ENCODE results near the gene GRB10.

GRB10 gene

GRCh38 chr7:50628434-50629084 lies 154.1 kb downstream of the GRB10 start:
- no peak for DNase-seq

DNA sequence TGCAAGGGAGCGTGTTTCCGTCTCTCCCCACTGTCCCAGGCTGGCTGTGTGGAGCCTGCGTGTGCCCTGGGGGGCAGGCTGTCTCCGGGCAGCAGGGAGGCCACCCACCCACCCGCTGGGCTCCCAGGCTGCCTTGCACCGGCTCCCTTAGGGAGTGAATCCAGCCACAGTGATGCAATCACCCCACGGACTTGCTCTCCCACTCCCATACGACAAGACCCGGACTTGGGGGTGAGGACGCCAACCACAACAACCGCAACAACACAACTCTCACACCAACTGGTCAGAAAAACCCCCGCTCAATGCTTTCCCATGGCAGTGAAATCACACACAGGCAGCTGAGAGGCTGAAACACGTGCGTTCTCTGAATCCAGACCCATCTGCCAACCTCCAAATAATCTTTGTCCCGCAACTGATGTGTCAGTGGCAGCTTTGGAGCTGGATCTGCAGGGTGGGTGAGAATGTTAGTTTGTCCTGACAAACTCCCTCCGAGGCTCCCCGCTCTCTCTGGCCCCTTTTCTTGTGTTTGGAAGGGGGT lies 154.8 kb downstream of the GRB10 start:
- no peak for DNase-seq

DNA sequence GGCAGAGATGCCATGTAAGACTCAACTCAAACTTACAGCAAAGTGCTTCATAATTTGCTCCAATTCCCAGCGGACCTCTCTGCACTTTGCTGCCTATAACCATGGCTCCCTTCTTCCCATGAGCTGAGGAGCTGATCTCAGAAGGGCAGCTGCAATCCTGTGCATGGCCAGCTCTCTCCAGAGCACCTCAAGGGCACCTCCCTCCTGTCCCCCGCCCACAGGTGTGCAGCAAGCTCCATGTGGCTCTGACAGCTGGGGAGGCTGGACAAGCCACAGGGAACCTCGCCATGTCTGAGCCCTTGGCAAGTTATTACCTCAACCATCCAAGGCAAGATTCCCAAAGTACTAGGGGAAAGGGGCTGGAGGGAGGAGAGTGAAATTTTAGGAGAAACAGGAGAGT lies 156.4 kb downstream of the GRB10 start:
- no peak for DNase-seq

DNA sequence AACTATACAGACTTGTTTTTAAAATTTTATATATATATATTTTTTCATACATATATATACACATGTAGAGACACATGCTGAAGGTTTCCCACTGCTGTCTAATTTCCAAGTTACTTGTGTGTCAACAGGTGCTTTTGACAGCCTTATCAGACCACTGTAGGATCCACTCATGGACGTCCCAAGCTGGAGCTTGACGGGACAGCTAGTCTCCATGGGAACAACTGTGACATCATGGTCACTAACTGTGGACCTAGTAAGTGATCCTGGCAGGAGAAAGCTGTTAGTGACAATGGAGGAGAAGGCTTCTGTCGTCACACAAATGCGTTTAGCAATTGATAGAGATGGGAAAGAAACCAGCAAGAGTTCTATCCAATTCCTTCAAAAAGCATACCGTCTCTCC lies 157.3 kb downstream of the GRB10 start:
- no peak for DNase-seq

- DNase-seq = no peak
Measured at GRCh38 chr7:50622821-50623220, 159.9 kb downstream of the GRB10 start.

DNA sequence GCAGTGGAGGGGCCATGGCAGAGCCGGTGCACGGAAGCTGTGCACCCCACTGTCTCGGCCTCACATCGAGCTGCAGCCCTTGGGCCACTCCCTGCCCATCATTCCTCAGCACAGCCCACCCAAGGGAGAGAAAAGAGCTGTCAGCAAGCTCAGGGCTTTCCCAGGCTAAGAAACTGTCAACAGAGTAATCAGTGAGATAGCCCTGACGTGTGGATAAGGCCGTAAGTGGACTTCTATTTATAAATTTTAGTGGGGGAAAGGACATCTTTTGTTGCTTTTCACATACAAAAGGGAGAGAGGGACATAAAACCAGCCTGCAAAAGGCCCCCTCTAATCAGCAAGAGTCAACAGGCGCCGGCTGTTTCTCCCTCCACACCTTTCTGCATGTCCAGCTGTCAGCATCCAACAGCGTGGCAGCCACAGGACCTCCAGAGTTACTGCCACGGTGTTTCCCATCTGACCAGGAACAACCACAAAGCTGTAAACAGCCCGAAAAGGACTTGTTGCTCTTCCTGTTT lies 160.7 kb downstream of the GRB10 start:
- no peak for DNase-seq

DNA sequence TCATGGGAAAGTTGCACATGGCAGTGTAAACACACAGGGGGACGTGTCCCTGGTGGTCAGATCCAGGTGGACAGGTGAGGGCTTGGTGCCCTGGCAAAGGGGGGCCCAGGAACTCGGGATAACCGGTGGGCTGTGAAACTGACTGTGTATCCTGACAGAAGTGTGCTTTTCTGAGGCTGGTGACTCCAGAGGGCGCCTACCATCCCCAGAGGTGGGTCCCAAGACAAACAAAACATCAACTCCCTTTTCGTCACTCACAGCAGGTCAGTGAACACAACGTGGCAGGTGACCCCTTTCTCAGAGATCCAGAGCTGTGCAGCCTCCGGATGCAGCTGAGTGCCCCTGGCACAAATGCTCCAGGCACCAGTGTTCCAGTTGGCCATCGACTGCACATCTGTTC lies 161.5 kb downstream of the GRB10 start:
- no peak for DNase-seq

DNA sequence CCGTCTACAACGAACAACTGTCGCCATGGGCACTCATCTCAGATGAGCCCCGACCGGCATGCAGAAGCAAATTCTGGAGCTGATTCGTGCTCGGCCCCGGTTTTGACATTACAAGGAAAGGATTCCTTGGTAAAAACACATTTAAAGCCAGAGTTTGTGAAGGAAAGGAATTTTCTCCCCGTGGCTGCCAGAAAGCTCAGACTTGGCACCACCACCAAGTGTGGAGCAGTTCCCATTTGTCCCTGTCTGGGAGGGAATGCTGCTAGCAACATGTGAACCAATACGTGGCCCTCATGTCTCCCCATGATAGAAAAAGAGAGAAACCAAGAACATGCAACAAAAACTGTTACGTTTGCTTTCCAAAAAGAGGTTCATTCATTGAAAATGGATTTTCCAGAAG lies 162.3 kb downstream of the GRB10 start:
- DNase-seq = no peak

DNA sequence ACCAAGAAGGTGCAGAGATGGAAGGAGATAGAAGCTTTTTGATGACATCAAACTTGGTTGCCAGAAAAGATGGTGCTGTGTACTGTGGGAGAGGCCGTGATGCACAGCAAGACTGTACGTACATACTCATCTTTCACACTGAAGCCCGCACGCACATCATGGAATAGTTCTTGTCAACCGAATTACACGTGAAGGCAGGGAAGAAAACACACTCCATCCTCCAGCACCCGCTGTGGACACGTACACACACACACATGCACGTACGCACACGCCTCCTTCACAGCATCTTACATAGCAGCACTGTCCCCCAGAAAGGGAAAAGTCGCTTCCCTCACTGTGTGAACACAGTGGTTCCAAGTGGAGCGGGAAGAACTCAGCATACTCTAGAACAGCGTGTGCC lies 163.0 kb downstream of the GRB10 start:
- DNase-seq = no peak

GRCh38 chr7:50618281-50618680 lies 164.4 kb downstream of the GRB10 start:
- no peak for DNase-seq

DNA sequence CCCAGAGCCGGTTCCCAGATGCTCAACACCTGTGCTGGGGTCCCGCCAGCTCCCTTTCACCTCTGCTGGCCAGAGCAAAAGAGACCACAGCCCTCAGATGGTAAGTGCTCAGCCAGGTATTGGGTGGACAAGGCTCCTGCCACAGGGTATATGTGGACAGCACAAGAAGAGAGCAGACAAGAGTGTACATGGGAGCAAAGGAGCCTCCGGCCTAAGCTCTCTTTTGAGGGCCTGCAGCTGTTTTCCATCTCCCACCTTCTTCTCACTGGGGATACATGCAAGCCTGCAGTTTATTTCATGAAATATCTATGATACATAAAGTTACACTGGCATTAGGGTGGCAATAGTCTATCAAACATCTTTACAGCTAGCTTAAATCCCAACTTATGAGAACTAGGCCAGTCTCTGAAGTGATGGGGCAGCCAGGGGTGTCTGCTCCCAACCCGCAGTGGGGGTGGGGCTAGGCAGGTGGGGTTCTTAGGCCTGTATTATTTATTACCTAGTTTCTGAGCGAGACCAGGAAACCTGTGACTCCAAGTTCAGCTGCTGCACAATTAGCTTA lies 167.1 kb downstream of the GRB10 start:
- DNase-seq = no peak

- DNase-seq = no peak
Measured at GRCh38 chr7:50614721-50615518, 167.8 kb downstream of the GRB10 start.

- DNase-seq = no peak
Measured at GRCh38 chr7:50613473-50613872, 169.2 kb downstream of the GRB10 start.

GRCh38 chr7:50612704-50613103 lies 170.0 kb downstream of the GRB10 start:
- DNase-seq = no peak

- no peak for DNase-seq
Measured at GRCh38 chr7:50610521-50611277, 172.0 kb downstream of the GRB10 start.

DNA sequence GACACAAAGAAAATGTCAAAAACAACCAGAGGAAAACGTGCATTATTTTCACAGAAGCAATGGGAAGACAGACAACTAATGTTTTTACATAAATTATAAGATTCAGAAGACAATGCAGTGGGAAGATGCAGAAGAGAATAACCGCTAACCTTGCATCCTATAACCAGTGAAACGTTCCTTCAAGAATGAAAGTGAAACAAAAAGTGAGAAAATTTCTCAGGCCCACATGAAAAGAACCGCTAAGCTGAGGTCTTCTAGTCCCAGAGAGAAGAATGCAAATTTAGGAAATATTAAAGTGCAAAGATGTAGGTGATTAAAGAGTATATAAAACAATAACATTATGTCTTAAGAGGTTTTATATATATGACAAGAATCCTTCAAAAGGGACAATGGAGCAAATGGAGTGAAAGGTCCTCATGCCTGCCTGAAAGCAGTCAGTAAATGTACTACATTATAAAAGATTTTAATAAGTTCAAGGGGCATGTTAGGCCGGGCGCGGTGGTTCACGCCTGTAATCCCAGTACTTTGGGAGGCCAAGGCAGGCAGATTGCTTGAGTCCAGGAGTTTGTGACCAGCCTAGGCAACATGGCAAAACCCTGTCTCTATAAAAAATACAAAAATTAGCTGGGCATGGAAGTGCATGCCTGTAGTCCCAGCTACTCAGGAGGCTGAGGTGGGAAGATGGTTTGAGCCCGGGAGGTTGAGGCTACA lies 174.3 kb downstream of the GRB10 start:
- no peak for DNase-seq

- no peak for DNase-seq
Measured at GRCh38 chr7:50607524-50608125, 175.1 kb downstream of the GRB10 start.

DNA sequence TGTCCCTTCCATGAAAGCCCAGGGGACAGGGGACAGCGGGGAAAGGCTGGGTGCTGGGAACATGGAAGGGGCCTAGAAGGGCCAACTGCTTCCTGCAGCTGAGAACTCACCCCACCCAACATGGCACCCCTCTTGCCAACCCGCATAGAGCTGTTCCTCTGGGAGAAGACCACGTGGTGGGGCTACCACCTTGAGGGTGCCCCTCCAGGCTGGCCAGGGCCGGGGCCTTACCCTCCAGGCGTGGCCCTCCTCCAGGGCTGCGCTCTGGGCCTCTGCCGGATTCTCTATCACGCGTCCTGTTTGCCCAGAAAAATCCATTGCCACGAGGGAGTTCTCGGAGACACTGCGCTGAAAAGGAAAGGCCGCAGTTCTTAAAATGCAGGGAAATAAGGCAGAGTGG lies 177.6 kb downstream of the GRB10 start:
- no peak for DNase-seq

- no peak for DNase-seq
Measured at GRCh38 chr7:50603287-50603686, 179.4 kb downstream of the GRB10 start.

- DNase-seq = no peak
Measured at GRCh38 chr7:50599385-50599784, 183.3 kb downstream of the GRB10 start.

DNA sequence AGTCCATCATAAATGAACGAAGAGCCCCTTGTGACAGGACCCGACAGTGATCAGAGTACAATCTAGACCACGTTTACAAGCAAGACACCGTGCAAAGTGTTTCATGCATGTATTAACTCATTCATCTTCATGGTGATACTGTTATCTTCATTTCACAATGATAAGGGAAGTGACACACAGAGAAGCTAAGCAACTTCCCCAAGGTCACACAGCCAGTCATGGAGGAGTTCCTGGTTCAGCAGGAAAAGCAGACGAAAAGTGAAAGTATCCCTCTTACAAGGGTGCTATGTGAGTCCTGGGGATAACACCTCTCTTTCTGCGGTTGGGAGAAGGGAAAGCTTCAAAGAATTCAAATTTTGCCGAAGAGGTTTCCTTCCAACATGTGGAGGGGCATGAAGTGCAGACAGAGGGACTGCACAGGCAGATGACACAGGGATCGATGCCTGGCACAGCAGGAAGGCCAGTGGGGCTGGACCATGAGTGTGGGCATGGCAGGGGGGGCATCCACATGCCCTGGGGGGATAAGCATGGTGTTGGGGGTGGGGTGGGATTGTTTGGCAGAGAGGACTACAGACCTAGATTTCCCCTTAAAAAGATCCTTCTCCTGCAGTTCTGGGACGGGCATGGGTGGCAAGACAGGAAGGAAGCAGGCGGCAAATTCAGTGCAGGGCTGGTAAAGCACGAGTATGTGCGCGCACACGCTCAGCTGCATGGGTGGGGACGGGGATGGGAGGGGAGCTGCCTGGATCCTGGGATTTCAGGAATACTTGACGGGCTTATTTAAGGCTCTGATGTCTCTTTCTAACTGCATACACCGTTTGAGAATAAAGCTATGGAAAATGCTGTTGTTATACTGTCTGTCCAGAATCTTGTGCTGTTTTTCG lies 184.0 kb downstream of the GRB10 start:
- DNase-seq = no peak

Data from KG1 (cell line).